PC-9 (cell line): ENCODE data around the gene SYNDIG1. TPM values are rescaled to one million over a fixed set of nuclear protein-coding genes. Genes with fewer than 3 reads are reported as not detected.

Experiments
- BruUV-seq: library from RNA; stranded (reverse); fragments of 400-500 nt; replicated peaks from 2 replicates; lab custom pipeline; 2021; lab: Mats Ljungman, UMichigan
- CTCF ChIA-PET: fragments of 300-600 bp; sonication (Branson Sonifier 250); formaldehyde crosslinking; loops from one replicate; lab custom pipeline; 2022; ENCODE audit warnings: antibody characterized with exemption; lab: Charles Lee
- POLR2A ChIA-PET: fragments of 300-600 bp; sonication (Branson Sonifier 250); formaldehyde crosslinking; loops from one replicate; lab custom pipeline; 2022; ENCODE audit warnings: antibody characterized with exemption; ENCODE audit not compliant: unreplicated experiment; lab: Charles Lee
- DNase-seq, 2 experiments: peaks; one replicate each; pipeline versions ENCODE4 v3.0.0 to v3.0.0-alpha.2; 2015 to 2022; ENCODE audit warnings: mixed read lengths in 1 of 2
- H2AFZ ChIP-seq: fragments of 200-600 bp; sonication (generic); 2 replicates; pipeline ENCODE4 v1.8.1; 2017; ENCODE audit warnings: antibody characterized with exemption
- H3F3A ChIP-seq: fragments of 200-600 bp; sonication (generic); 2 replicates; pipeline ENCODE4 v1.8.1; 2017; ENCODE audit warnings: antibody characterized with exemption, mild to moderate bottlenecking, low read depth; ENCODE audit not compliant: insufficient read depth
- H3K27ac ChIP-seq: fragments of 200-600 bp; sonication (generic); 2 replicates; pipeline ENCODE4 v1.6.1; 2016; ENCODE audit warnings: mixed run types
- H3K27me3 ChIP-seq: fragments of 200-600 bp; sonication (generic); 2 replicates; pipeline ENCODE4 v1.6.1; 2016; ENCODE audit warnings: low read depth, mixed run types; ENCODE audit not compliant: insufficient read depth
- H3K36me3 ChIP-seq: fragments of 200-600 bp; sonication (generic); 2 replicates; pipeline ENCODE4 v1.6.1; 2016; ENCODE audit warnings: low read depth, mixed run types
- H3K4me1 ChIP-seq: fragments of 200-600 bp; sonication (generic); replicated peaks from 2 replicates; pipeline ENCODE4 v1.6.1; 2016; ENCODE audit warnings: mixed run types; ENCODE audit not compliant: insufficient read depth
- H3K4me2 ChIP-seq: fragments of 200-600 bp; sonication (generic); 2 replicates; pipeline ENCODE4 v1.6.1; 2017; ENCODE audit warnings: mixed run types
- H3K4me3 ChIP-seq: fragments of 200-600 bp; sonication (generic); 2 replicates; pipeline ENCODE4 v1.6.1; 2016; ENCODE audit warnings: mixed run types
- H3K79me2 ChIP-seq: fragments of 200-600 bp; sonication (generic); 2 replicates; pipeline ENCODE4 v1.6.1; 2017; ENCODE audit warnings: low read depth, mixed run types
- H3K9me2 ChIP-seq: fragments of 200-600 bp; sonication (generic); 2 replicates; pipeline ENCODE4 v1.8.1; 2017; ENCODE audit warnings: mild to moderate bottlenecking; ENCODE audit not compliant: insufficient read depth
- H3K9me3 ChIP-seq: fragments of 200-600 bp; sonication (generic); 2 replicates; pipeline ENCODE4 v1.8.1; 2016; ENCODE audit warnings: low read depth; ENCODE audit not compliant: insufficient read depth
- H4K20me1 ChIP-seq: fragments of 200-600 bp; sonication (generic); 2 replicates; pipeline ENCODE4 v1.8.1; 2017; ENCODE audit not compliant: insufficient read depth
- CTCF ChIP-seq: fragments of 200-600 bp; sonication (generic); conservative IDR thresholded peaks from 2 replicates; pipeline ENCODE4 v1.6.1; 2017; ENCODE audit warnings: mixed run types, antibody characterized with exemption, mild to moderate bottlenecking, moderate library complexity
- EZH2 ChIP-seq: fragments of 200-600 bp; sonication (generic); IDR thresholded peaks from 2 replicates; pipeline ENCODE4 v1.8.0; 2017; ENCODE audit warnings: antibody characterized with exemption, low read depth
- intact Hi-C: fragments of 100-400 bp; cut with micrococcal nuclease; formaldehyde crosslinking; loops from one replicate; pipeline ENCODE4 v1.10.0; 2022; ENCODE audit not compliant: unreplicated experiment
- total RNA-seq: library from RNA; stranded (reverse); gene quantifications from 2 replicates; pipeline ENCODE4 v1.2.3, GENCODE V29; 2021

The SYNDIG1 gene
- total RNA-seq, 1 experiment from 2014 or later = 0.17 TPM

- Histone ChIP-seq H3K27me3 (no peaks in the 10 kb centered on the region), H3K9me3 (no peaks in the 10 kb centered on the region), H3K9me2 (no peaks in the 10 kb centered on the region), H2AFZ (no peak overlapping the region), H3K79me2 (no peaks in the 10 kb centered on the region), H4K20me1 (no peaks in the 10 kb centered on the region), H3K4me3 (no peak overlapping the region), H3F3A (no peaks in the 10 kb centered on the region), H3K4me1 (no peaks in the 10 kb centered on the region), H3K27ac (no peak overlapping the region), H3K4me2 (no peak overlapping the region), H3K36me3 (no peaks in the 10 kb centered on the region)
- no TSS peak for BruUV-seq
- ChIA-PET POLR2A (no interaction called here), CTCF (no interaction called here)
- intact Hi-C loops = no loop called here
- DNase-seq = no peak
- TF ChIP-seq EZH2 (no peak), CTCF (no peak)
Observed at GRCh38 chr20:24531202-24531601, 61.8 kb downstream of the SYNDIG1 start.

- intact Hi-C loops = no loop called here
- H3K79me2 ChIP-seq = no peaks in the 10 kb centered on the region
- H3K36me3 ChIP-seq = no peaks in the 10 kb centered on the region
- no peak overlapping the region for H3K4me2 ChIP-seq
- no peaks in the 10 kb centered on the region for H3K27me3 ChIP-seq
- no peak for DNase-seq
- no peaks in the 10 kb centered on the region for H3K9me2 ChIP-seq
- no TSS peak for BruUV-seq
- no peaks in the 10 kb centered on the region for H3F3A ChIP-seq
- CTCF ChIA-PET = no interaction called here
- no peaks in the 10 kb centered on the region for H3K4me1 ChIP-seq
- POLR2A ChIA-PET = no interaction called here
- H3K9me3 ChIP-seq = no peaks in the 10 kb centered on the region
- TF ChIP-seq EZH2 = no peak
- TF ChIP-seq CTCF = no peak
- no peak overlapping the region for H3K4me3 ChIP-seq
- no peak overlapping the region for H3K27ac ChIP-seq
- H2AFZ ChIP-seq = no peak overlapping the region
- no peaks in the 10 kb centered on the region for H4K20me1 ChIP-seq
Observed at GRCh38 chr20:24531631-24532419, 62.4 kb downstream of the SYNDIG1 start.

GRCh38 chr20:24533449-24533848 is 64.0 kb downstream of the SYNDIG1 start:
- CTCF ChIA-PET = no interaction called here
- intact Hi-C loops = no loop called here
- H3F3A ChIP-seq = no peaks in the 10 kb centered on the region
- H3K79me2 ChIP-seq = no peaks in the 10 kb centered on the region
- BruUV-seq = no TSS peak
- DNase-seq = no peak
- no peak overlapping the region for H3K4me3 ChIP-seq
- H3K9me3 ChIP-seq = no peaks in the 10 kb centered on the region
- H2AFZ ChIP-seq = no peak overlapping the region
- no peak overlapping the region for H3K4me2 ChIP-seq
- no peak for TF ChIP-seq EZH2
- no peaks in the 10 kb centered on the region for H3K9me2 ChIP-seq
- H3K27me3 ChIP-seq = no peaks in the 10 kb centered on the region
- no peaks in the 10 kb centered on the region for H3K36me3 ChIP-seq
- no peaks in the 10 kb centered on the region for H4K20me1 ChIP-seq
- POLR2A ChIA-PET = no interaction called here
- no peaks in the 10 kb centered on the region for H3K4me1 ChIP-seq
- no peak overlapping the region for H3K27ac ChIP-seq
